LNCaP clone FGC (cell line): ENCODE measurements around the gene FEZF2.

Experiments used
- DNase-seq: peaks from one replicate; pipeline ENCODE4 v3.0.0-alpha.2; 2011; ENCODE audit warnings: low read depth
- H3K4me3 ChIP-seq: 2 replicates; pipeline ENCODE4 v1.5.1; 2011; ENCODE audit warnings: mild to moderate bottlenecking, low read depth, low read length, control low read depth
- TF ChIP-seq, protein P1 (sequence below): IDR thresholded peaks from 2 replicates; pipeline ENCODE4 v1.5.1; 2012; ENCODE audit warnings: mild to moderate bottlenecking; ENCODE audit not compliant: control insufficient read depth, insufficient read depth; ENCODE audit errors: extremely low read depth

Gene FEZF2

DNA sequence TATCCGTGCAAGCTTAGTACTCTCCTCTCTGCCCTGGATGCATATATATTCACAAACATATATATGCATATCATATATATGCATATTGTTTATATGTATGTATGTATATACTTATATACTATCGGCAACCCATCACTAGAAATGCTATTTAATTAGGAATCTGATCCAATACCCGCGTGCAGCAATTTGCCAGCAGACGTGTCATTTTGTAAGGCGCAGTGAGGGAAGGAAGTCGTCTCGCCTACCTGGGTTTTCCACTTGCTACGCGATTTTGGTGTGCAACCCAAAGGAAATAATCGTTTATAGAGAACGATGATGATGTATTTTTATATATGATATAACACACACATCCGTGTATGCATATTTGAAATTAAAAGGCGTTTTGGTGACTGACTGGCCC is 5.6 kb upstream of the FEZF2 start:
- DNase-seq = no peak
- no peak overlapping the region for H3K4me3 ChIP-seq
- TF ChIP-seq, protein P1, sequence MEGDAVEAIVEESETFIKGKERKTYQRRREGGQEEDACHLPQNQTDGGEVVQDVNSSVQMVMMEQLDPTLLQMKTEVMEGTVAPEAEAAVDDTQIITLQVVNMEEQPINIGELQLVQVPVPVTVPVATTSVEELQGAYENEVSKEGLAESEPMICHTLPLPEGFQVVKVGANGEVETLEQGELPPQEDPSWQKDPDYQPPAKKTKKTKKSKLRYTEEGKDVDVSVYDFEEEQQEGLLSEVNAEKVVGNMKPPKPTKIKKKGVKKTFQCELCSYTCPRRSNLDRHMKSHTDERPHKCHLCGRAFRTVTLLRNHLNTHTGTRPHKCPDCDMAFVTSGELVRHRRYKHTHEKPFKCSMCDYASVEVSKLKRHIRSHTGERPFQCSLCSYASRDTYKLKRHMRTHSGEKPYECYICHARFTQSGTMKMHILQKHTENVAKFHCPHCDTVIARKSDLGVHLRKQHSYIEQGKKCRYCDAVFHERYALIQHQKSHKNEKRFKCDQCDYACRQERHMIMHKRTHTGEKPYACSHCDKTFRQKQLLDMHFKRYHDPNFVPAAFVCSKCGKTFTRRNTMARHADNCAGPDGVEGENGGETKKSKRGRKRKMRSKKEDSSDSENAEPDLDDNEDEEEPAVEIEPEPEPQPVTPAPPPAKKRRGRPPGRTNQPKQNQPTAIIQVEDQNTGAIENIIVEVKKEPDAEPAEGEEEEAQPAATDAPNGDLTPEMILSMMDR = no peak

DNA sequence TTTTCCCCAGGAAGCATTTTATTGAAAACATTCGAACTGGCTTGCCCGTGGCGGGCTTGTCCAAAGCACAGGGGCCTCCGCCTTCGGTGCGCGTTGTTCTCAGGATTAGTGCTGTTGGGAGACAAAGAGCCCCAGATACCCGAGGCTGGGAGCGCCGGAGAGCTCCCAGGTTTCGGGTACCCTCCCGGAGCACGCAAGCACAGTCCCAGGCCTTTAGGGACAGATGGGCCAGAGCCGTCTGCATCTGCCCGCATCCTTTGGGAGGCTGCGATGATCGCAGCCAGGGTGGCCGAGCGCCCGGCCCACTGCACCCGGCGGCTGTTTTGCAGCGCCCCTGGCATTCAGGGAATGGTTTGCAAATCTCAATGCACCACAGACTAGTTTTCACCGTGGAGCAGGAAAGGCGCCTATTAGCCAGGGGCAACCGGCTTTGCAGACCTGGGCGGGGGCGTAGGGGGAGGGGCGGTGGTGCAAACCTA is 5.0 kb upstream of the FEZF2 start:
- DNase-seq = no peak
- TF ChIP-seq, protein P1 = no peak
- H3K4me3 ChIP-seq = no peak overlapping the region

DNA sequence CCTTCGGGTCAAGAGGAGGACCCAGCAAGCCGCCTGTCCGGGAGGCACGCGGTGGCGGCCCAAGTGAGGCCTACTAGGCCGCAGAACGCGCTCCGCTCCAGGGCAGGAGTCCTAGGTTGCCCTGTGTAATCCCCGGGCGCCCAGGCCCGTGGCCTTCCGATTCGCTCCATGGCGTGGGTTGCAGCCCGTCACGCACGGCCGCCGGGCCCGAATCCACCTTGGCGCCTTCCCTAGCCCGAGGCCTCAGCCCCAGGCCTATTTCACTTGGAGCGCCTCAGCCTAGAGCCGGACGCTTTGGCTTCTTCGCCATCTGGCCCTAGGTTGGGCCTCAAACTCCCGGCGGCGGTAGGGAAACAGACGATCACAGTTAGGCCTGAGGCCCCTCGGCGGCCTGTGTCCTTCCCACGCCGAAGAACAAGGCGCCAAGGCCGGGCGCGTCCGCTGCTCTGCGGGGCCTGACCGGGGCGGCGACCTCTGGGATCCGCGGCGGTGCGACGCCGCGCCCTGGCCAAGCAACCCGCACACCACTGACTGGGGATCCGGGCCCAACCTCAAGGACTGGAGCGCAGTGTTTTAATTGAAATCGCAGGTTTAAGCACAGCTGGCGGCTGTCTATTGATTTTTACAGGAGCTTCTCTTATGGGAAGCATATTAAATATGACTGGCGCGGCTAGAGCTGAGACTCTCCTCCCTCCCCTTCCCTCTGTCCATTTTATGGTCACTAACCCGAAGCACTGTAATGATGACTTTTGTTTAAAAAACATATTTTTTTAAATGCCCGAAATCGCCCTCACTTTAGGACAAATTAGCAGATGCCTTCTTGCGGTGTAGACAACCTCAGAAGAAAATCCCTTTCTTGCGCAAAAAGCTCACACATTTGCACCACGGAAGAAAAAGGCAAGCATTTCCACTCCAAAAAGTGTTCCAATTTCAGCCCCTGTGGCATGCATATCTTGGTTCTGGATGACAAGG is 3.8 kb upstream of the FEZF2 start:
- DNase-seq = no peak
- TF ChIP-seq, protein P1 = no peak
- no peak overlapping the region for H3K4me3 ChIP-seq

DNA sequence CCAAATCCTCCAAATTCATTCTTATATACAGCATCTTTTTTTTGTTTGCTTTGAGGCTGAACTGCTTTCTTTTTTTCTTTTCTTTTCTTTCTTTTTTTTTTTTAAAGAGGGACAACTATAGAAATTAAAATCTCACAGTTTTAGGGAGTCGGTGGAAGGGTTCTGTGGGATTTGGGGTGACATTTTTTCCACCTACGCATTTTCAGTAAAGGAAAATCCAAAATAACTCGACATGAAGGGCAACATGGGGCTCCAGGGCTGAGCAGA is 3.0 kb upstream of the FEZF2 start:
- TF ChIP-seq, protein P1 = no peak
- H3K4me3 ChIP-seq = no peak overlapping the region
- DNase-seq = no peak

DNA sequence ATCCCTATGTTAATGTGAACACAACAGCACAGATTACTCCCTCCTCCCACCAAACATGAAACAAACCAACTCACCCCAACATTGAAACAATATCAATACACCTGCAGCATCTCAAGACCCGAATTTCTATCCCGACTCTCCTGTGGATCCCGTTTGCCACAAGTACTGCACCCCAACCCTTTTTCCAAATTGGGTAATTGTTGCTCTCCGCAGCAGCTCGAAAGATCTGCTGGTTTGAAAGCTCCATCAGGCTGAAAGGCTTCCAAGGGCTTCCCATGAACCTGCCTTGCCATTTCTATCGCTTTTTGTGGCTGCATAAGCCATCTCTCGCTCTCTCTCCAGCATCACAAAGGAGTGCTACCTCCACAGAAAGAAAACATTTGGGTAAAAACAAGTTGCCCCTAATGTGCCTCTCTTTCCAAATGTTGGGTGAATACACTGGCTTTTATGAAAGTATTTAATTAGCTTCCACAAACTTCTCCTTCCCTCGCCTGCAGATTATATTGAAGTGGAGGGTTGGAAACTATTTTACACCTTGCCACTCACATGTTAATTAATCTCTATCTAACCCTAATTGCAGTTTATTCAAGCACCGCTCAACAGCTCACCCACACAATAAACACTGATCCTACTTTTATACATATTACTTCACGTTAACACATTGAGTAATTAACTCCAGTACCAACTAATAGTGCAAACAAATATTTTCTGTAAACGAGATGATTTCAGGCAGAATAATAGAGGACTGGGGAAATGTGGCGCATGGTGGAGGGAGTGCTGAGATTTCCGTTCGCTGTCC is 2.5 kb upstream of the FEZF2 start:
- DNase-seq = no peak
- TF ChIP-seq, protein P1 = no peak
- H3K4me3 ChIP-seq = no peak overlapping the region

DNA sequence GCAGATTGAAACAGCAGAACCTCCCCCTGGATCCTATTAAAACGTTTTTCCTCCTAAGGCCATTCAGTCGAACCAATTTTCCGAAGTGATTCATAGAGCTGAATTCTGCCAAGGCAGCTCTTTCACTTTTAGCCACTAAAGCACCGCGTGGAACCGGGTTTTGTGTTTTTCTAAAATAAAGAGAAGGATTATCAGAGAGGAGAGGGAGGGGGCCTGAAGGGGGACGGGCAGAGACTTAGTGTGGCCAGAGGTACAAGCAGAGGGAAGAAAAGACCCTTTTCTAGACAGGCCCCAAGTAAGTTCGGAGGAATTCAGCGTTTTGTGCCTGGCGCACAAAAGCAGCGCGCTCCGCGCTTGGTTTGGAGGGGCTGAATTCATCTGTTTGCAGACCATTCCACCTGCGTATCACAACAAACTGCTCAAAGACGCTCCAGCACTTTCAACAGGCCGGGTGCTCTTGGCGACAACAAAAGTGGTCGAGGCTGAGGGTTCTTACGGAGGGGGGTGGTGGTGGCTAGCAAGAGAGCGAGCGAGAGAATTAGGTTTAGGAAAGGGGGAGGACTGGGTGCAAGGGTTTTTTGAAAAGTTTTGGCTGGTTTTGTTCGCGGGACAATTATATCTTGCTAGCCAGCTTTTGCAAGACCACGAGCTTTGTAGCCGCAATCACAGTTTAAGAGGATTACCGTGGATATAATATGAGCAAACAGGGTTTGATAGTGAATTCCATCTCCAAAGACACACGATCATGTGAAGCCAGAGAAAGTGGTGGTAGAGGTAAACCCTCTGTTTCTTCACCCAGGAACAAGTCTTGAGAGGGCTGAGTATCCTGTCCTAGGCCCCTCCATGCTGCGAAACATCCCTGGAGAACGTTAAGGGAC is 1.2 kb upstream of the FEZF2 start:
- TF ChIP-seq, protein P1 = no peak
- no peak for DNase-seq
- no peak overlapping the region for H3K4me3 ChIP-seq
